Measurements from ENCODE around the gene TCEAL3. TPM values are rescaled to one million over a fixed set of nuclear protein-coding genes. Genes with fewer than 3 reads are reported as not detected.

Gene TCEAL3
- total and polyA plus RNA-seq, 9 of the 15 experiments (the other 6 are each of a cell fraction or from before 2014, with no cell fraction given), result not detected

- Histone ChIP-seq H4K20me1 (replicated peaks; ENCODE audit: control insufficient read depth, insufficient read depth, low read length) (no peaks in the 10 kb centered on the region; the same call in 1 of the 2 replicates), H3K9me1 (ENCODE audit: control insufficient read depth, insufficient read depth, low read length) (no peaks in the 10 kb centered on the region), H3K9me3 (replicated peaks; ENCODE audit: control insufficient read depth, insufficient read depth, low read depth, low read length) (no peaks in the 10 kb centered on the region), H3K4me3 (no peak overlapping the region), H3K4me2 (ENCODE audit: insufficient read depth, low read length) (no peak overlapping the region), H2AFZ (ENCODE audit: low read depth, low read length) (no peak overlapping the region), H3K79me2 (ENCODE audit: control insufficient read depth, insufficient read depth, low read length) (no peaks in the 10 kb centered on the region), H3K9ac (ENCODE audit: insufficient read depth in 1 of 2, low read depth in 2 of 2, low read length in 2 of 2) (no peak overlapping the region), H3K27me3 (ENCODE audit: control insufficient read depth in 2 of 2, insufficient read depth in 2 of 2, low read length in 2 of 2) (peaks cover 0 to 5% of the 10 kb centered on the region in 2 experiments; a peak in 2 of 5 replicates), H3K27ac (ENCODE audit: extremely low read depth, low read depth, low read length) (no peak overlapping the region), H3K36me3 (ENCODE audit: control insufficient read depth, insufficient read depth, low read length) (no peaks in the 10 kb centered on the region), H3K4me1 (replicated peaks in 1 of 2; ENCODE audit: control insufficient read depth in 2 of 2, insufficient read depth in 2 of 2, low read length in 2 of 2) (no peaks in the 10 kb centered on the region)
- WGBS (ENCODE audit: insufficient coverage, low coverage, missing lambda C conversion rate), result 0% methylated on average over 1 of the region's 1 CpG
- in situ Hi-C loops (cut with MboI) (no loop called here), intact Hi-C loops (cut with micrococcal nuclease) (no loop called here)
- no peak for ATAC-seq
- CTCF ChIA-PET (ENCODE audit: low intra/inter-chr PET ratio), result no interaction called here
- POLR2A ChIA-PET, result interaction anchor here (0.6 kb wide), 1 partner anchor 132 kb away, joined by 3 read pairs; no protein-coding TSS in a partner anchor
- no peak for FAIRE-seq
- BruUV-seq (replicated peaks), result no TSS peak
- no peak for DNase-seq (ENCODE audit: extremely low read depth in 1 of 4, low spot score in 3 of 4)
- peak; percentile 58 for TF ChIP-seq RBM25 (IDR thresholded peaks at IDR 0.05; ENCODE audit: low read depth, low read length, severe bottlenecking)
- TF ChIP-seq STAT6 (CRISPR knock-in tag; IDR thresholded peaks at IDR 0.05), result no peak
- no peak for TF ChIP-seq PHF8 (IDR thresholded peaks at IDR 0.05; ENCODE audit: borderline replicate concordance, low read length)
- no peak for TF ChIP-seq ZNF277 (CRISPR knock-in tag; IDR thresholded peaks at IDR 0.05; ENCODE audit: borderline replicate concordance)
- no peak for TF ChIP-seq FIP1L1 (IDR thresholded peaks at IDR 0.05; ENCODE audit: low read depth, low read length, poor library complexity, severe bottlenecking)
- TF ChIP-seq ZBTB7A (IDR thresholded peaks at IDR 0.05; ENCODE audit: borderline replicate concordance, control insufficient read depth, low read depth, low read length), result no peak
- no peak for TF ChIP-seq MBD2 (IDR thresholded peaks at IDR 0.05; ENCODE audit: borderline replicate concordance, low read depth)
- no peak for TF ChIP-seq NFE2 (IDR thresholded peaks at IDR 0.05; ENCODE audit: low read depth)
Observed at GRCh38 chrX:103610282-103610681, 2.5 kb downstream of the TCEAL3 start.
